MM.1S (cell line): ENCODE measurements around the gene LRWD1.

Experiments
- DNase-seq: peaks from one replicate; pipeline ENCODE4 v3.0.0-alpha.2; 2015
- H2AFZ ChIP-seq: fragments of 300-600 bp; sonication (generic); 2 replicates; pipeline ENCODE4 v1.6.0; 2016; ENCODE audit warnings: antibody characterized with exemption, low read length
- H3F3A ChIP-seq: fragments of 300-600 bp; sonication (generic); 2 replicates; pipeline ENCODE4 v1.6.1; 2016; ENCODE audit warnings: mild to moderate bottlenecking, antibody characterized with exemption, low read length, moderate library complexity, mixed read lengths; ENCODE audit not compliant: insufficient read depth
- H3K27ac ChIP-seq: fragments of 300-600 bp; sonication (generic); 2 replicates; pipeline ENCODE4 v1.5.1; 2016; ENCODE audit warnings: mild to moderate bottlenecking, low read length
- H3K27me3 ChIP-seq: fragments of 300-600 bp; sonication (generic); replicated peaks from 2 replicates; pipeline ENCODE4 v1.6.0; 2016; ENCODE audit warnings: low read length; ENCODE audit not compliant: insufficient read depth
- H3K36me3 ChIP-seq: fragments of 300-600 bp; sonication (generic); replicated peaks from 2 replicates; pipeline ENCODE4 v1.6.1; 2016; ENCODE audit warnings: mild to moderate bottlenecking, low read length, mixed read lengths; ENCODE audit not compliant: insufficient read depth
- H3K4me1 ChIP-seq: fragments of 300-600 bp; sonication (generic); 2 replicates; pipeline ENCODE4 v1.6.1; 2016; ENCODE audit warnings: low read length, mixed read lengths
- H3K4me2 ChIP-seq: fragments of 300-600 bp; sonication (generic); 2 replicates; pipeline ENCODE4 v1.6.0; 2016; ENCODE audit warnings: low read depth, low read length
- H3K4me3 ChIP-seq: fragments of 300-600 bp; sonication (generic); 2 replicates; pipeline ENCODE4 v1.5.1; 2016; ENCODE audit warnings: low read length, mixed read lengths
- H3K79me2 ChIP-seq: fragments of 300-600 bp; sonication (generic); 2 replicates; pipeline ENCODE4 v1.6.1; 2016; ENCODE audit warnings: mixed run types, low read length, mixed read lengths
- H3K9ac ChIP-seq: fragments of 300-600 bp; sonication (generic); 2 replicates; pipeline ENCODE4 v1.6.1; 2016; ENCODE audit warnings: low read length, mixed read lengths
- H3K9me2 ChIP-seq: fragments of 300-600 bp; sonication (generic); replicated peaks from 2 replicates; pipeline ENCODE4 v1.6.1; 2016; ENCODE audit warnings: mild to moderate bottlenecking, low read length, mixed read lengths; ENCODE audit not compliant: insufficient read depth
- H3K9me3 ChIP-seq: fragments of 300-600 bp; sonication (generic); replicated peaks from 2 replicates; pipeline ENCODE4 v1.6.1; 2016; ENCODE audit warnings: mild to moderate bottlenecking, low read length, mixed read lengths; ENCODE audit not compliant: insufficient read depth
- H4K20me1 ChIP-seq: fragments of 300-600 bp; sonication (generic); 2 replicates; pipeline ENCODE4 v1.6.1; 2016; ENCODE audit warnings: mild to moderate bottlenecking, low read length, moderate library complexity, mixed read lengths; ENCODE audit not compliant: insufficient read depth
- CTCF ChIP-seq: fragments of 300-600 bp; sonication (generic); IDR thresholded peaks from 2 replicates; pipeline ENCODE4 v1.5.1; 2016; ENCODE audit warnings: antibody characterized with exemption, low read length, mixed read lengths
- EZH2 ChIP-seq: fragments of 300-600 bp; sonication (generic); optimal IDR thresholded peaks from 2 replicates; pipeline ENCODE3; 2017; ENCODE audit warnings: low read depth, mild to moderate bottlenecking, antibody characterized with exemption, low read length, mixed read lengths
- EZH2phosphoT487 ChIP-seq: fragments of 300-600 bp; sonication (generic); IDR thresholded peaks from 2 replicates; pipeline ENCODE4 v1.6.1; 2018; ENCODE audit warnings: antibody characterized with exemption, low read length

Gene LRWD1

GRCh38 chr7:102455596-102455995 lies 9.2 kb upstream of the LRWD1 start:
- peaks cover 8% of the 10 kb centered on the region for H3K4me1 ChIP-seq
- TF ChIP-seq CTCF = no peak
- TF ChIP-seq EZH2phosphoT487 = no peak
- TF ChIP-seq EZH2 = no peak
- H3K9me2 ChIP-seq = no peaks in the 10 kb centered on the region
- H3K27me3 ChIP-seq = no peaks in the 10 kb centered on the region
- no peaks in the 10 kb centered on the region for H4K20me1 ChIP-seq
- no peak overlapping the region for H3K9ac ChIP-seq
- H3K36me3 ChIP-seq = no peaks in the 10 kb centered on the region
- H3K4me2 ChIP-seq = no peak overlapping the region
- no peaks in the 10 kb centered on the region for H3K9me3 ChIP-seq
- 0 out of 2 replicates have a peak, but pooled peaks cover under 1% of the 10 kb centered on the region for H3K79me2 ChIP-seq
- no peak overlapping the region for H2AFZ ChIP-seq
- H3F3A ChIP-seq = peaks cover 13% of the 10 kb centered on the region; the same call in 1 of the 2 replicates
- no peak overlapping the region for H3K27ac ChIP-seq
- H3K4me3 ChIP-seq = no peak overlapping the region
- peak; percentile 1 for DNase-seq

GRCh38 chr7:102456327-102456726 lies 8.5 kb upstream of the LRWD1 start:
- H3K79me2 ChIP-seq = no peaks in the 10 kb centered on the region
- H3K4me3 ChIP-seq = no peak overlapping the region
- H3K9me3 ChIP-seq = no peaks in the 10 kb centered on the region
- no peak overlapping the region for H2AFZ ChIP-seq
- H4K20me1 ChIP-seq = no peaks in the 10 kb centered on the region
- TF ChIP-seq CTCF (no peak), EZH2phosphoT487 (no peak), EZH2 (no peak)
- H3F3A ChIP-seq = peaks cover 9% of the 10 kb centered on the region; the same call in 1 of the 2 replicates
- no peak overlapping the region for H3K9ac ChIP-seq
- peaks cover 3% of the 10 kb centered on the region; the same call in 1 of the 2 replicates for H3K4me1 ChIP-seq
- H3K27ac ChIP-seq = no peak overlapping the region
- H3K9me2 ChIP-seq = no peaks in the 10 kb centered on the region
- no peaks in the 10 kb centered on the region for H3K27me3 ChIP-seq
- no peak overlapping the region for H3K4me2 ChIP-seq
- no peak for DNase-seq
- H3K36me3 ChIP-seq = no peaks in the 10 kb centered on the region

GRCh38 chr7:102457352-102457924 lies 7.3 kb upstream of the LRWD1 start:
- Histone ChIP-seq H3K4me1 (no peaks in the 10 kb centered on the region), H3K27ac (no peak overlapping the region), H3K9ac (no peak overlapping the region), H3F3A (0 out of 2 replicates have a peak, but pooled peaks cover 4% of the 10 kb centered on the region), H3K9me3 (no peaks in the 10 kb centered on the region), H4K20me1 (no peaks in the 10 kb centered on the region), H3K36me3 (no peaks in the 10 kb centered on the region), H2AFZ (no peak overlapping the region), H3K79me2 (peaks cover 7% of the 10 kb centered on the region), H3K27me3 (no peaks in the 10 kb centered on the region), H3K4me2 (no peak overlapping the region), H3K9me2 (no peaks in the 10 kb centered on the region), H3K4me3 (no peak overlapping the region)
- TF ChIP-seq EZH2phosphoT487 (no peak), CTCF (no peak), EZH2 (no peak)
- DNase-seq = no peak
